NT2/D1 (cell line): ENCODE data around the gene MCL1.

Source experiments
- SUZ12 ChIP-seq: IDR thresholded peaks from 2 replicates; pipeline ENCODE4 v1.6.1; 2011; ENCODE audit not compliant: insufficient read length, insufficient read depth; ENCODE audit errors: extremely low read depth
- YY1 ChIP-seq: IDR thresholded peaks from 2 replicates; pipeline ENCODE4 v1.6.1; 2011; ENCODE audit not compliant: insufficient read length, insufficient read depth
- ZNF274 ChIP-seq: IDR thresholded peaks from 2 replicates; pipeline ENCODE4 v1.6.1; 2011; ENCODE audit warnings: mild to moderate bottlenecking, low read depth, low read length

- no peak for TF ChIP-seq SUZ12
- TF ChIP-seq ZNF274, result no peak
- TF ChIP-seq YY1, result no peak
Measured at GRCh38 chr1:150621497-150622302, 42.3 kb upstream of the MCL1 start.
